A673 (cell line): ENCODE results near the gene IGF2. TPM values are rescaled to one million over a fixed set of nuclear protein-coding genes. Genes with fewer than 3 reads are reported as not detected.

Source experiments
- BruUV-seq: library from RNA; stranded (reverse); fragments of 400-500 nt; replicated peaks from 2 replicates; lab custom pipeline; 2021; lab: Mats Ljungman, UMichigan
- CTCF ChIA-PET: fragments of 300-600 bp; sonication (Branson Sonifier 250); formaldehyde crosslinking; loops from one replicate; lab custom pipeline; 2022; ENCODE audit warnings: antibody characterized with exemption; lab: Charles Lee
- POLR2A ChIA-PET: fragments of 300-600 bp; sonication (Branson Sonifier 250); formaldehyde crosslinking; loops from one replicate; lab custom pipeline; 2022; ENCODE audit warnings: antibody characterized with exemption; ENCODE audit not compliant: low non-redundant PET; lab: Charles Lee
- DNase-seq: peaks from one replicate; pipeline ENCODE4 v3.0.0-alpha.2; 2015; ENCODE audit warnings: low spot score
- H3K27ac ChIP-seq: fragments of 200-600 bp; sonication (generic); 2 replicates; pipeline ENCODE4 v1.5.1; 2016; ENCODE audit warnings: mixed run types, low read depth, mild to moderate bottlenecking, mixed read lengths, antibody characterized with exemption, low read length; ENCODE audit not compliant: poor library complexity, severe bottlenecking
- H3K27me3 ChIP-seq: fragments of 200-600 bp; sonication (generic); replicated peaks from 2 replicates; pipeline ENCODE4 v1.6.1; 2017; ENCODE audit warnings: mixed run types, low read depth, mild to moderate bottlenecking, mixed read lengths, antibody characterized with exemption, low read length; ENCODE audit not compliant: insufficient read depth, poor library complexity
- H3K36me3 ChIP-seq: fragments of 200-600 bp; sonication (generic); 2 replicates; pipeline ENCODE4 v1.6.1; 2016; ENCODE audit warnings: mixed run types, mild to moderate bottlenecking, mixed read lengths, antibody characterized with exemption, low read length; ENCODE audit not compliant: insufficient read depth, poor library complexity, severe bottlenecking
- H3K4me1 ChIP-seq: fragments of 200-600 bp; sonication (generic); 2 replicates; pipeline ENCODE4 v1.6.1; 2017; ENCODE audit warnings: mixed run types, mild to moderate bottlenecking, mixed read lengths, antibody characterized with exemption, low read length; ENCODE audit not compliant: insufficient read depth, poor library complexity, severe bottlenecking
- H3K4me3 ChIP-seq: fragments of 200-600 bp; sonication (generic); 2 replicates; pipeline ENCODE4 v1.5.1; 2016; ENCODE audit warnings: low read depth, mixed run types, mild to moderate bottlenecking, mixed read lengths, low read length; ENCODE audit not compliant: poor library complexity, severe bottlenecking
- H3K9me3 ChIP-seq: fragments of 200-600 bp; sonication (generic); 2 replicates; pipeline ENCODE4 v1.6.1; 2016; ENCODE audit warnings: mixed run types, low read depth, mild to moderate bottlenecking, mixed read lengths, antibody characterized with exemption, low read length; ENCODE audit not compliant: poor library complexity, severe bottlenecking
- EZH2 ChIP-seq: fragments of 200-600 bp; sonication (generic); IDR thresholded peaks from 2 replicates; pipeline ENCODE4 v1.6.1; 2017; ENCODE audit warnings: borderline replicate concordance, low read depth, mild to moderate bottlenecking, mixed read lengths, antibody characterized with exemption, low read length; ENCODE audit not compliant: poor library complexity, severe bottlenecking
- intact Hi-C: fragments of 100-400 bp; cut with micrococcal nuclease; formaldehyde crosslinking; loops from one replicate; pipeline ENCODE4 v1.10.0; 2022; ENCODE audit not compliant: unreplicated experiment
- total RNA-seq: library from RNA; stranded (reverse); gene quantifications from 2 replicates; pipeline ENCODE4 v1.2.3, GENCODE V29; 2021
- TF ChIP-seq, protein P1 (sequence below): fragments of 300-800, 200-600 bp; sonication (generic); conservative IDR thresholded peaks from 2 replicates; pipeline ENCODE4 v1.5.1; 2017; ENCODE audit warnings: low read depth, mild to moderate bottlenecking, antibody characterized with exemption, low read length, moderate library complexity, mixed read lengths

IGF2 gene
- total RNA-seq, 1 experiment from 2014 or later: 0.17 TPM

- Histone ChIP-seq H3K36me3 (no peaks in the 10 kb centered on the region), H3K4me1 (no peaks in the 10 kb centered on the region), H3K9me3 (no peaks in the 10 kb centered on the region), H3K4me3 (no peak overlapping the region), H3K27me3 (no peaks in the 10 kb centered on the region), H3K27ac (no peak overlapping the region)
- CTCF ChIA-PET: no interaction called here
- intact Hi-C loops: no loop called here
- DNase-seq: no peak
- TF ChIP-seq, protein P1, sequence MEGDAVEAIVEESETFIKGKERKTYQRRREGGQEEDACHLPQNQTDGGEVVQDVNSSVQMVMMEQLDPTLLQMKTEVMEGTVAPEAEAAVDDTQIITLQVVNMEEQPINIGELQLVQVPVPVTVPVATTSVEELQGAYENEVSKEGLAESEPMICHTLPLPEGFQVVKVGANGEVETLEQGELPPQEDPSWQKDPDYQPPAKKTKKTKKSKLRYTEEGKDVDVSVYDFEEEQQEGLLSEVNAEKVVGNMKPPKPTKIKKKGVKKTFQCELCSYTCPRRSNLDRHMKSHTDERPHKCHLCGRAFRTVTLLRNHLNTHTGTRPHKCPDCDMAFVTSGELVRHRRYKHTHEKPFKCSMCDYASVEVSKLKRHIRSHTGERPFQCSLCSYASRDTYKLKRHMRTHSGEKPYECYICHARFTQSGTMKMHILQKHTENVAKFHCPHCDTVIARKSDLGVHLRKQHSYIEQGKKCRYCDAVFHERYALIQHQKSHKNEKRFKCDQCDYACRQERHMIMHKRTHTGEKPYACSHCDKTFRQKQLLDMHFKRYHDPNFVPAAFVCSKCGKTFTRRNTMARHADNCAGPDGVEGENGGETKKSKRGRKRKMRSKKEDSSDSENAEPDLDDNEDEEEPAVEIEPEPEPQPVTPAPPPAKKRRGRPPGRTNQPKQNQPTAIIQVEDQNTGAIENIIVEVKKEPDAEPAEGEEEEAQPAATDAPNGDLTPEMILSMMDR: no peak
- no peak for TF ChIP-seq EZH2
- POLR2A ChIA-PET: no interaction called here
- no TSS peak for BruUV-seq
Measured at GRCh38 chr11:2123628-2123960, 15.6 kb downstream of the IGF2 start.

DNA sequence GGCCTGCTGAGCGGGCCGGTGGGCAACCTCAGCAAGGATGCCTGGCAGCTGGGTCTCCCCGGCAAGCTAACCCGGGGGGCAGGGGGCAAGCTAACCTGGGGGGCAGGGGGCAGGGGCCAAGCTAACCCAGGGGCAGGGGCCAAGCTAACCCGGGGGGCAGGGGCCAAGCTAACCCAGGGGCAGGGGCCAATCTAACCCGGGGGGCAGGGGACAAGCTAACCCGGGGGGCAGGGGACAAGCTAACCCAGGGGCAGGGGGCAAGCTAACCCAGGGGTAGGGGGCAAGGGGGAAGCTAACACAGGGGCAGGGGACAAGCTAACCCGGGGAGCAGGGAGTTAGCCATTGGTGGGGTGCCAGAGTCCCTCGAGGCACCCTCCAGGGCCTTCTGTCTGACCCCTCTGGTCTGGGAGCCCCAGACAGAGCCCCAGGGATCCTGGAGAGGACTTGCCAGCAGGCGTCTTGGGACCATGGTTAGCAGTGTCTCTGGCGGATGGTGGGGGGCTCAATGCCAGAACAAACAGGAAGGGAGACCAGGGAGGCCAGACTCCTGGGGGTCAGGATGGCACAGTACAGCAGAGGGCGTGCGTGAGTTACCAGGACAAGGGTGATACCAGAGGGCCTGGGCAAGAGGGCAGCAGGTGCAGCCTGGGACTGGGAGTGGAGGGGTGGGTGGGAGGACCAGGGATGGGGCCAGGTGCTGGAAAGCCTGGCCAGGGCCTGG lies 16.1 kb downstream of the IGF2 start:
- BruUV-seq: no TSS peak
- no peak for DNase-seq
- TF ChIP-seq, protein P1: no peak
- TF ChIP-seq EZH2: no peak
- Histone ChIP-seq H3K36me3 (no peaks in the 10 kb centered on the region), H3K9me3 (no peaks in the 10 kb centered on the region), H3K4me1 (no peaks in the 10 kb centered on the region), H3K4me3 (no peak overlapping the region), H3K27ac (no peak overlapping the region), H3K27me3 (no peaks in the 10 kb centered on the region)
- ChIA-PET CTCF (no interaction called here), POLR2A (no interaction called here)
- intact Hi-C loops: no loop called here

- CTCF ChIA-PET: no interaction called here
Measured at GRCh38 chr11:2122222-2122906, 16.8 kb downstream of the IGF2 start.

More at GRCh38 chr11:2122222-2122906, 16.8 kb downstream of the IGF2 start:
- BruUV-seq: no TSS peak
- no peak for DNase-seq
- Histone ChIP-seq H3K9me3 (no peaks in the 10 kb centered on the region), H3K4me3 (no peak overlapping the region), H3K36me3 (no peaks in the 10 kb centered on the region), H3K27ac (no peak overlapping the region), H3K27me3 (no peaks in the 10 kb centered on the region), H3K4me1 (no peaks in the 10 kb centered on the region)
- POLR2A ChIA-PET: no interaction called here
- no peak for TF ChIP-seq EZH2
- intact Hi-C loops: no loop called here
